Retinal pigment epithelial cell (primary cell): ENCODE results near the gene KCNJ6.
"Not testable (repeated sequence)": the region's sequence is repeated elsewhere in the genome, so short reads cannot be mapped to it uniquely, and the experiment has no call there.

ENCODE experiments used
- DNase-seq: peaks from one replicate; pipeline ENCODE4 v3.0.0-alpha.2; 2010; ENCODE audit warnings: low read depth
- H3K4me3 ChIP-seq: 2 replicates; pipeline ENCODE4 v1.5.1; 2011; ENCODE audit warnings: mild to moderate bottlenecking, low read length, control low read depth, moderate library complexity
- CTCF ChIP-seq: conservative IDR thresholded peaks from 2 replicates; pipeline ENCODE4 v1.5.1; 2011; ENCODE audit warnings: low read depth, low read length, control low read depth, inconsistent platforms

The KCNJ6 gene

DNA sequence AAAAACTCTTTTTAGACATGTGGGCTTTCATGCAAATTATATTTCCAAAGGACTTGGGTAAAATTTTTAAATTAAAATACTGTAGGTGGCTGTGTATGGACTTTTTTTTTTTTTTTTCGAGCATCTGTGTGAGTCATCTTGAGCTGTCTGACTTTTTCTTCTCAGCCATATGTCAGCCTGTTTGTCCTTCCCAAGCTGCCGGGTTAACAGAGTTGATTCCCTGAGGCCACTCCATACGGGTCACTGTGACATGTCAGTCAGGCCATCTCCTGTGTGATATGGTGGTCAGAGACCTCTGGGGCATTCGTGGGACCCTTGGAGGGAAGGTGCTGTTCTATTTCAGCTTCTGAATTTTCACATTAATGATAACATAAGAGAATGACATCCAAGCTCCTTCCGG, 148.3 kb downstream of the KCNJ6 start:
- no peak for TF ChIP-seq CTCF
- DNase-seq = no peak
- H3K4me3 ChIP-seq = no peak overlapping the region

DNA sequence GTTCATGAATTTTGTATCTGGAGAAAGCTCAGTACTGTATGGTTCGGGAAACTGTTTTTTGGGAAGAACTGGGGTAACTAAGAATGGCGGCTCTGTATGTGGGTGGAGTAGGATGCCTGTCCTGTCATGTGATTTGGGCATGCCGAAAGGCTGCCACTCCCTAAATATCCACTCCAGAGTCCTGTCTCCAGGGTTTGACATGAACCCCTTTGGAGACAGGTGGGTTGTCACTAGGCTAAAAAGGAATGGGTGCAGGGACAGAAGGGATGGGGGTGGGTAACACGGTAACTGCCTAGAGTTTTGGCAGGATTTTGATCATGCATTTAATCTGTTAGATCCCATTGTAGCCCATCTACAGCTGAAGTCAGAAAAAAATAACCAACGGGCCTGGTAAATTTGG, 150.1 kb downstream of the KCNJ6 start:
- no peak for DNase-seq
- H3K4me3 ChIP-seq = no peak overlapping the region
- TF ChIP-seq CTCF = no peak

- DNase-seq = no peak
- no peak for TF ChIP-seq CTCF
- no peak overlapping the region for H3K4me3 ChIP-seq
These were observed 150.9 kb downstream of the KCNJ6 start for GRCh38 chr21:37765221-37765900.

GRCh38 chr21:37764691-37765090, 151.6 kb downstream of the KCNJ6 start:
- DNase-seq = no peak
- no peak overlapping the region for H3K4me3 ChIP-seq
- no peak for TF ChIP-seq CTCF

- no peak overlapping the region for H3K4me3 ChIP-seq
- DNase-seq = no peak
- no peak for TF ChIP-seq CTCF
These were observed 153.0 kb downstream of the KCNJ6 start for GRCh38 chr21:37763298-37763697.

- H3K4me3 ChIP-seq = no peak overlapping the region
- no peak for DNase-seq
- no peak for TF ChIP-seq CTCF
These were observed 153.7 kb downstream of the KCNJ6 start for GRCh38 chr21:37762606-37763005.

- DNase-seq, H3K4me3 ChIP-seq: not testable (repeated sequence)
These were observed 154.9 kb downstream of the KCNJ6 start for GRCh38 chr21:37761406-37761805.

GRCh38 chr21:37759777-37760176, 156.5 kb downstream of the KCNJ6 start:
- no peak for TF ChIP-seq CTCF
- no peak overlapping the region for H3K4me3 ChIP-seq
- DNase-seq = no peak
